HEK293 (cell line): ENCODE measurements around the gene KLK2.

Experiments used
- CTCF ChIA-PET: fragments of 350-600 bp; formaldehyde crosslinking; extraction: SDS; loops from one replicate; lab custom pipeline; 2021; ENCODE audit warnings: antibody characterized with exemption; lab: Yijun Ruan, JAX
- POLR2A ChIA-PET: fragments of 300-600 bp; formaldehyde crosslinking; extraction: SDS; loops from one replicate; lab custom pipeline; 2020; ENCODE audit warnings: antibody characterized with exemption, inconsistent platforms; lab: Yijun Ruan, JAX
- H3K27ac ChIP-seq: fragments of 200-500 bp; sonication (Bioruptor generic); 2 replicates; pipeline ENCODE4 v1.5.1; 2014; ENCODE audit warnings: low read depth, low read length, control low read depth, inconsistent platforms; ENCODE audit errors: extremely low read depth
- H3K36me3 ChIP-seq, 2 experiments: fragments of 200-500 bp in 1 of 2; sonication (Bioruptor generic) in 1 of 2; 1 replicate in 1 of 2; 2 replicates in 1 of 2; pipeline ENCODE4 v1.5.1; 2014 to 2017; ENCODE audit warnings: inconsistent platforms in 2 of 2, low read length in 2 of 2; ENCODE audit not compliant: control insufficient read depth in 2 of 2, insufficient read depth in 1 of 2
- H3K4me1 ChIP-seq: fragments of 200-500 bp; sonication (Bioruptor generic); 2 replicates; pipeline ENCODE4 v1.5.1; 2014; ENCODE audit warnings: mild to moderate bottlenecking, low read length, inconsistent platforms; ENCODE audit not compliant: control insufficient read depth, insufficient read depth
- H3K4me3 ChIP-seq: 2 replicates; pipeline ENCODE4 v1.5.1; 2011; ENCODE audit warnings: low read depth, mild to moderate bottlenecking, control low read depth, low read length, moderate library complexity
- H3K9me3 ChIP-seq: fragments of 200-500 bp; sonication (Bioruptor generic); 2 replicates; pipeline ENCODE4 v1.5.1; 2014; ENCODE audit warnings: low read depth, low read length, inconsistent platforms; ENCODE audit not compliant: control insufficient read depth, insufficient read depth
- BCL11A ChIP-seq: fragments of 450-650 bp; formaldehyde crosslinking; IDR thresholded peaks from 2 replicates; pipeline ENCODE4 v1.5.1; 2016; ENCODE audit warnings: low read depth, missing biosample characterization, missing genetic modification characterization
- HOXD13 ChIP-seq: sonication (generic); formaldehyde crosslinking; IDR thresholded peaks from 2 replicates; pipeline ENCODE4 v1.8.0; 2022; ENCODE audit warnings: missing genetic modification reagents, borderline replicate concordance
- KLF1 ChIP-seq: fragments of 450-650 bp; formaldehyde crosslinking; IDR thresholded peaks from 2 replicates; pipeline ENCODE4 v1.5.1; 2016; ENCODE audit warnings: missing biosample characterization, missing genetic modification characterization
- KLF8 ChIP-seq: fragments of 450-650 bp; formaldehyde crosslinking; IDR thresholded peaks from 2 replicates; pipeline ENCODE4 v1.5.1; 2016; ENCODE audit warnings: missing biosample characterization, missing genetic modification characterization
- PRDM1 ChIP-seq: fragments of 450-650 bp; formaldehyde crosslinking; IDR thresholded peaks from 2 replicates; pipeline ENCODE4; 2016; ENCODE audit warnings: missing biosample characterization, missing genetic modification characterization
- SCRT2 ChIP-seq: fragments of 450-650 bp; formaldehyde crosslinking; IDR thresholded peaks from 2 replicates; pipeline ENCODE4 v1.5.1; 2016; ENCODE audit warnings: missing biosample characterization, missing genetic modification characterization
- TRIM28 ChIP-seq: IDR thresholded peaks from 2 replicates; pipeline ENCODE4 v1.6.1; 2011; ENCODE audit warnings: low read length, control low read depth, borderline replicate concordance
- ZBTB17 ChIP-seq: fragments of 450-650 bp; formaldehyde crosslinking; IDR thresholded peaks from 2 replicates; pipeline ENCODE4 v1.5.1; 2016; ENCODE audit warnings: missing biosample characterization, missing genetic modification characterization
- ZBTB48 ChIP-seq: fragments of 450-650 bp; formaldehyde crosslinking; IDR thresholded peaks from 2 replicates; pipeline ENCODE4 v1.5.1; 2016; ENCODE audit warnings: missing biosample characterization, missing genetic modification characterization
- ZIC2 ChIP-seq: fragments of 450-650 bp; formaldehyde crosslinking; IDR thresholded peaks from 2 replicates; pipeline ENCODE4 v1.5.1; 2016; ENCODE audit warnings: missing biosample characterization, missing genetic modification characterization
- ZNF16 ChIP-seq: fragments of 450-650 bp; formaldehyde crosslinking; IDR thresholded peaks from 2 replicates; pipeline ENCODE4 v1.5.1; 2016; ENCODE audit warnings: low read depth, missing biosample characterization, missing genetic modification characterization
- ZNF311 ChIP-seq: fragments of 450-650 bp; formaldehyde crosslinking; IDR thresholded peaks from 2 replicates; pipeline ENCODE4 v1.5.1; 2017; ENCODE audit warnings: missing biosample characterization, missing genetic modification characterization, borderline replicate concordance
- ZNF366 ChIP-seq: fragments of 450-650 bp; formaldehyde crosslinking; conservative IDR thresholded peaks from 2 replicates; pipeline ENCODE4 v1.5.1; 2016; ENCODE audit warnings: missing biosample characterization, missing genetic modification characterization
- ZNF404 ChIP-seq: fragments of 450-650 bp; formaldehyde crosslinking; IDR thresholded peaks from 2 replicates; pipeline ENCODE4 v1.5.1; 2017; ENCODE audit warnings: missing biosample characterization, missing genetic modification characterization
- ZNF416 ChIP-seq: fragments of 450-650 bp; formaldehyde crosslinking; IDR thresholded peaks from 2 replicates; pipeline ENCODE4 v1.5.1; 2016; ENCODE audit warnings: missing biosample characterization, missing genetic modification characterization
- ZNF530 ChIP-seq: fragments of 450-650 bp; formaldehyde crosslinking; IDR thresholded peaks from 2 replicates; pipeline ENCODE4 v1.5.1; 2016; ENCODE audit warnings: low read depth, missing biosample characterization, missing genetic modification characterization
- TF ChIP-seq, protein P1 (sequence below): fragments of 450-650 bp; formaldehyde crosslinking; IDR thresholded peaks from 2 replicates; pipeline ENCODE4 v1.5.1; 2016; ENCODE audit warnings: missing biosample characterization, missing genetic modification characterization
- TF ChIP-seq, protein P2 (sequence below): fragments of 450-650 bp; formaldehyde crosslinking; IDR thresholded peaks from 2 replicates; pipeline ENCODE4 v1.5.1; 2017; ENCODE audit warnings: missing biosample characterization, missing genetic modification characterization

The KLK2 gene

DNA sequence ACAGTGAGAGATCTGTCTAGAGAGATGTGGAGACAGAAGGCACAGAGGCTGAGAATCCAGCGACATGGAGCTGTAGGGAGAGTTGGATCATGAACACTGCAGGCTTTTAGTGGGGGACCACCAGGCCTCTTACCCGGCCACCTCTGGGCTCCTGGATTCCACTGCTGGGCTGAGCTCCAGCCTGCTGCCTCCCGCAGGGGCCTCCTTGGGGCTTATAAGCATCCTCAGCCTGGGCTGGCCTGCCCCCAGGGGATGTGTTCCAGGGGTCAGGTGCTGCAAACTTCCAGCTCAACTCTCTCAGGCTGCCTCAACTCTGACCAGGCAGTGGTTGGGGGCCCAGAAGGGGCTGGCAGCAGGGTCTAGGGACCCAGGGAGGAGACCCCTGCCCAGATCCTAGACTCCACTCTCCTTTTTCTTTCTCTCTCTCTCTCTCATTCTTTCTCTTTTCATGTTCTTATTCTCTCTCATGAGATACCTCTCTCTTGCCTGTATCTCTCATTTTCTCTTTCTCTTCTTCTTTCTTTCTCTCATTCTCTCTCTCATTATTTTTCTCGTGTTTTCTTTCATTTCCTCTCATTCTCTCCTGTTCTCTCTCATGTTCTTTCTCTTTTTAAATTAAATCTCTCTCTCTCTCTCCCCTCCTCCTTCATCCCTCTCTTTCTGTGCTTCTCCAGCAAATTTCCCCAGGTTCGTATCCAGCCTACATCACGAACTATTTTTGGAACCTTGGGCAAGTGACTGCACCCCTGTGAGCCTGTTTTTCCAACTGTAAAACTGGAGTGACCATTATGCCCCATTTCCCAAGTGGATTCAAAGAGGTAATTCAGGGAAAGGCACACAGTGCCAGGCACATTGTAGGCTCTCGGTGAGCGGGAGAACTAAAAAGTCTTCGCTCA, 38.2 kb downstream of the KLK2 start, which contains the start of gene KLK4 (continued):
- TF ChIP-seq, protein P1, sequence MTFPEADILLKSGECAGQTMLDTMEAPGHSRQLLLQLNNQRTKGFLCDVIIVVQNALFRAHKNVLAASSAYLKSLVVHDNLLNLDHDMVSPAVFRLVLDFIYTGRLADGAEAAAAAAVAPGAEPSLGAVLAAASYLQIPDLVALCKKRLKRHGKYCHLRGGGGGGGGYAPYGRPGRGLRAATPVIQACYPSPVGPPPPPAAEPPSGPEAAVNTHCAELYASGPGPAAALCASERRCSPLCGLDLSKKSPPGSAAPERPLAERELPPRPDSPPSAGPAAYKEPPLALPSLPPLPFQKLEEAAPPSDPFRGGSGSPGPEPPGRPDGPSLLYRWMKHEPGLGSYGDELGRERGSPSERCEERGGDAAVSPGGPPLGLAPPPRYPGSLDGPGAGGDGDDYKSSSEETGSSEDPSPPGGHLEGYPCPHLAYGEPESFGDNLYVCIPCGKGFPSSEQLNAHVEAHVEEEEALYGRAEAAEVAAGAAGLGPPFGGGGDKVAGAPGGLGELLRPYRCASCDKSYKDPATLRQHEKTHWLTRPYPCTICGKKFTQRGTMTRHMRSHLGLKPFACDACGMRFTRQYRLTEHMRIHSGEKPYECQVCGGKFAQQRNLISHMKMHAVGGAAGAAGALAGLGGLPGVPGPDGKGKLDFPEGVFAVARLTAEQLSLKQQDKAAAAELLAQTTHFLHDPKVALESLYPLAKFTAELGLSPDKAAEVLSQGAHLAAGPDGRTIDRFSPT (tag by site-specific recombination): no peak
- 0 out of 2 replicates have a peak, but pooled peaks have one; percentile 36 for TF ChIP-seq ZBTB48
- no peak for TF ChIP-seq ZNF416
- no peak for TF ChIP-seq BCL11A (tag by site-specific recombination)
- TF ChIP-seq, protein P2, sequence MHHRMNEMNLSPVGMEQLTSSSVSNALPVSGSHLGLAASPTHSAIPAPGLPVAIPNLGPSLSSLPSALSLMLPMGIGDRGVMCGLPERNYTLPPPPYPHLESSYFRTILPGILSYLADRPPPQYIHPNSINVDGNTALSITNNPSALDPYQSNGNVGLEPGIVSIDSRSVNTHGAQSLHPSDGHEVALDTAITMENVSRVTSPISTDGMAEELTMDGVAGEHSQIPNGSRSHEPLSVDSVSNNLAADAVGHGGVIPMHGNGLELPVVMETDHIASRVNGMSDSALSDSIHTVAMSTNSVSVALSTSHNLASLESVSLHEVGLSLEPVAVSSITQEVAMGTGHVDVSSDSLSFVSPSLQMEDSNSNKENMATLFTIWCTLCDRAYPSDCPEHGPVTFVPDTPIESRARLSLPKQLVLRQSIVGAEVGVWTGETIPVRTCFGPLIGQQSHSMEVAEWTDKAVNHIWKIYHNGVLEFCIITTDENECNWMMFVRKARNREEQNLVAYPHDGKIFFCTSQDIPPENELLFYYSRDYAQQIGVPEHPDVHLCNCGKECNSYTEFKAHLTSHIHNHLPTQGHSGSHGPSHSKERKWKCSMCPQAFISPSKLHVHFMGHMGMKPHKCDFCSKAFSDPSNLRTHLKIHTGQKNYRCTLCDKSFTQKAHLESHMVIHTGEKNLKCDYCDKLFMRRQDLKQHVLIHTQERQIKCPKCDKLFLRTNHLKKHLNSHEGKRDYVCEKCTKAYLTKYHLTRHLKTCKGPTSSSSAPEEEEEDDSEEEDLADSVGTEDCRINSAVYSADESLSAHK (tag by site-specific recombination): no peak
- no peak for TF ChIP-seq ZNF530
- no peak for TF ChIP-seq TRIM28
- no peak for TF ChIP-seq ZNF404 (tag by site-specific recombination)
- TF ChIP-seq ZNF366 (tag by site-specific recombination): peak; percentile 96
- TF ChIP-seq ZIC2 (tag by site-specific recombination): peak; percentile 62

DNA sequence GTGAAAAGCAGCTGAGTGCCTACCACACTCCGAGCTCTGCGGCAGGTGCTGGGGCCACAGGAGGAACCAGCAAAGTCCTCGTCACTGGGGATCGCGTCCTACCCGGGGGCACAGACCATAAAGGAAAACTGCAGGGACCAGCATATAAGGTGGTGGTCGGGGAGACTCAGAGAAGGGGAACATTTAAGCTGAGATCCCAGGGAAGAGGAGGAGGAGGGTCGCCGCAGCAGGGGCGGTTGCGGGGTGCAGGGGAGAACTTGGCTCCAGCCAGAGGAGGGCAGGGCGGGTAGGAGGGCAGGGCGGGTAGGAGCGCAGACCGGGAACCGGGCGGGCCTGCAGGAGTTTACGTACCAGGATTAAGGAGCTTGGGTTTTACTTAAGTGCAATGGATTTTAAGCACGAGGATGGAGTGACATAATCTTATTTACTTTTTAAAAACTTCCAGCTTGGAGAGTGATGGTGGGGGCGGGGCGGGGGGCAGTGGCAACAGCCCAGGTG, 38.9 kb downstream of the KLK2 start:
- ChIA-PET CTCF (interaction anchor here (0.7 to 5.9 kb wide), 2 partner anchors 10 to 173 kb away, joined by 3 to 50 read pairs; no protein-coding TSS in a partner anchor), POLR2A (interaction anchor here (0.6 kb wide), 5 partner anchors 68 to 1436 kb away, joined by 4 to 9 read pairs (median 4); no protein-coding TSS in a partner anchor)
- TF ChIP-seq ZNF16 (tag by site-specific recombination) (no peak), PRDM1 (tag by site-specific recombination) (no peak), ZBTB17 (tag by site-specific recombination) (no peak), HOXD13 (CRISPR knock-in tag) (no peak), KLF1 (tag by site-specific recombination) (peak; percentile 69), ZNF311 (tag by site-specific recombination) (no peak), KLF8 (tag by site-specific recombination) (no peak), SCRT2 (tag by site-specific recombination) (no peak)
- Histone ChIP-seq H3K9me3 (no peaks in the 10 kb centered on the region), H3K4me1 (peaks cover 3% of the 10 kb centered on the region), H3K36me3 (no peaks in the 10 kb centered on the region), H3K27ac (no peak overlapping the region), H3K4me3 (no peak overlapping the region)
